ENCODE results near the gene INVS. TPM values are rescaled to one million over a fixed set of nuclear protein-coding genes. Genes with fewer than 3 reads are reported as not detected.

The INVS gene
- total and polyA plus RNA-seq, 2 donors (not counting 1 experiment from before 2014, with no cell fraction given), result 13.9 to 37.0 TPM

DNA sequence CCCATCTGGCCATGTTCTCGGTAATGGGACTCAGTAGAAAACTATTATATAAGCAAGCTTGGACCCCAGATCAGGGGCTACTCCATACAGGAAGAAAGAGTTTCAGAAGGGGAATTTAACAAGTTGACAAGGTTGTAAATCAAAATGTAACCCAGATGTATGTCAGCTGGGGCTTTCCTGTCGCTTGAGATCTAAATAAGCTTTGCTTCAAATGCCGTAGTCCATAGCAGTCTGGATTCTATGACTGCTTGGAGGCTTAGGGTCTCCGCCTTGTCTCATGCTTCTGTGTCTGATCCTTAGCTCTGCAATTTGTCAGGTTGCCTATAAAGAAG, 183.3 kb downstream of the INVS start:
- H3K4me3 ChIP-seq (ENCODE audit: control extremely low read depth in 1 of 5, extremely low read depth in 1 of 5, insufficient read depth in 1 of 5, low read depth in 2 of 5, low read length in 4 of 5), result no peak overlapping the region
- H3K27ac ChIP-seq (ENCODE audit: low read length in 2 of 2), result no peak overlapping the region
- WGBS (ENCODE audit: insufficient coverage), result 94% methylated on average over 3 of the region's 4 CpGs
- H3K36me3 ChIP-seq (replicated peaks in 1 of 2; ENCODE audit: control extremely low read depth in 1 of 2, control insufficient read depth in 1 of 2, extremely low read depth in 1 of 2, insufficient read depth in 2 of 2, low read length in 1 of 2), result peaks cover 5 to 38% of the 10 kb centered on the region in 2 experiments
- no peaks in the 10 kb centered on the region for H4K20me1 ChIP-seq (ENCODE audit: control insufficient read depth, insufficient read depth, low read length, poor library complexity, severe bottlenecking)
- H3K4me1 ChIP-seq (ENCODE audit: control insufficient read depth in 2 of 2, insufficient read depth in 2 of 2, low read length in 2 of 2), result no peaks in the 10 kb centered on the region
- DNase-seq (no peak), ATAC-seq (ENCODE audit: low read depth) (no peak)
- ChIA-PET POLR2A (no interaction called here), CTCF (no interaction called here)
- H3K9me3 Mint-ChIP-seq (ENCODE audit: insufficient read depth), result peaks cover 4% of the 10 kb centered on the region
- H3K27me3 ChIP-seq (replicated peaks in 1 of 4; ENCODE audit: control extremely low read depth in 1 of 4, control insufficient read depth in 3 of 4, insufficient read depth in 4 of 4, low read length in 3 of 4), result no peaks in the 10 kb centered on the region
- H3K4me2 ChIP-seq (replicated peaks; ENCODE audit: low read depth, low read length, poor library complexity, severe bottlenecking), result no peak overlapping the region
- no peaks in the 10 kb centered on the region for H3K4me1 Mint-ChIP-seq
- no peaks in the 10 kb centered on the region for H3K79me2 ChIP-seq (ENCODE audit: control insufficient read depth, insufficient read depth, low read length)
- intact Hi-C loops (cut with micrococcal nuclease), result no loop called here
- H3K27me3 Mint-ChIP-seq, result no peaks in the 10 kb centered on the region
- H3K27ac Mint-ChIP-seq, result no peak overlapping the region
- H3K4me3 Mint-ChIP-seq, result no peak overlapping the region
- TF ChIP-seq, protein P1, sequence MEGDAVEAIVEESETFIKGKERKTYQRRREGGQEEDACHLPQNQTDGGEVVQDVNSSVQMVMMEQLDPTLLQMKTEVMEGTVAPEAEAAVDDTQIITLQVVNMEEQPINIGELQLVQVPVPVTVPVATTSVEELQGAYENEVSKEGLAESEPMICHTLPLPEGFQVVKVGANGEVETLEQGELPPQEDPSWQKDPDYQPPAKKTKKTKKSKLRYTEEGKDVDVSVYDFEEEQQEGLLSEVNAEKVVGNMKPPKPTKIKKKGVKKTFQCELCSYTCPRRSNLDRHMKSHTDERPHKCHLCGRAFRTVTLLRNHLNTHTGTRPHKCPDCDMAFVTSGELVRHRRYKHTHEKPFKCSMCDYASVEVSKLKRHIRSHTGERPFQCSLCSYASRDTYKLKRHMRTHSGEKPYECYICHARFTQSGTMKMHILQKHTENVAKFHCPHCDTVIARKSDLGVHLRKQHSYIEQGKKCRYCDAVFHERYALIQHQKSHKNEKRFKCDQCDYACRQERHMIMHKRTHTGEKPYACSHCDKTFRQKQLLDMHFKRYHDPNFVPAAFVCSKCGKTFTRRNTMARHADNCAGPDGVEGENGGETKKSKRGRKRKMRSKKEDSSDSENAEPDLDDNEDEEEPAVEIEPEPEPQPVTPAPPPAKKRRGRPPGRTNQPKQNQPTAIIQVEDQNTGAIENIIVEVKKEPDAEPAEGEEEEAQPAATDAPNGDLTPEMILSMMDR (IDR thresholded peaks at IDR 0.05), result no peak
- no peak for TF ChIP-seq EZH2 (IDR thresholded peaks at IDR 0.05; ENCODE audit: borderline replicate concordance, insufficient read depth, low read depth, low read length, poor library complexity, severe bottlenecking)
- no peak overlapping the region for H3K9ac ChIP-seq (ENCODE audit: low read length)
- H3K9me3 ChIP-seq (ENCODE audit: control extremely low read depth in 1 of 3, control insufficient read depth in 2 of 3, insufficient read depth in 1 of 3, low read length in 2 of 3), result peaks cover 3 to 6% (median 4%) of the 10 kb centered on the region in 3 donors
- no peak overlapping the region for H2AFZ ChIP-seq (ENCODE audit: insufficient read depth, low read depth, low read length, poor library complexity, severe bottlenecking)

DNA sequence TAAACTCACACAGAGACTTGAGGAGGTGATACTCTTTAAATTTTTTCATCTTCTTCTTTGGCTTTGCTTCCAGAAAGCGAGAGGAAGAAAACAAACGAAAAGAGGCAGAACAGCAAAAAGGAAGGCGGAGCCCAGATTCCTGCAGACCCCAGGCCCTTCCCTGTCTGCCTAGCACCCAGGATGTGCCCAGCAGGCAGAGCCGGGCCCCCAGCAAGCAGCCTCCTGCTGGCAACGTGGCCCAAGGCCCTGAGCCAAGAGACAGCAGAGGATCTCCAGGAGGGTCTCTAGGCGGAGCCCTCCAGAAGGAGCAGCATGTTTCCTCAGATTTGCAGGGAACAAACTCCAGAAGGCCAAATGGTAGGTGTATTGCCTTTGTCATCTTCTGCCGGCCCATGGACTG, 185.2 kb downstream of the INVS start:
- Mint-ChIP-seq H3K27ac (no peak overlapping the region), H3K4me3 (no peak overlapping the region), H3K27me3 (no peaks in the 10 kb centered on the region), H3K4me1 (no peaks in the 10 kb centered on the region), H3K9me3 (ENCODE audit: insufficient read depth) (peaks cover 7% of the 10 kb centered on the region)
- H3K4me2 ChIP-seq (replicated peaks; ENCODE audit: low read depth, low read length, poor library complexity, severe bottlenecking), result no peak overlapping the region
- H3K36me3 ChIP-seq (replicated peaks in 1 of 2; ENCODE audit: control extremely low read depth in 1 of 2, control insufficient read depth in 1 of 2, extremely low read depth in 1 of 2, insufficient read depth in 2 of 2, low read length in 1 of 2), result peaks cover 5 to 42% of the 10 kb centered on the region in 2 experiments
- DNase-seq, result no peak
- ATAC-seq (ENCODE audit: low read depth), result no peak
- no peaks in the 10 kb centered on the region for H3K79me2 ChIP-seq (ENCODE audit: control insufficient read depth, insufficient read depth, low read length)
- no peak overlapping the region for H2AFZ ChIP-seq (ENCODE audit: insufficient read depth, low read depth, low read length, poor library complexity, severe bottlenecking)
- no peak overlapping the region for H3K27ac ChIP-seq (ENCODE audit: low read length in 2 of 2)
- WGBS (ENCODE audit: insufficient coverage), result 95% methylated on average over 6 of the region's 7 CpGs
- H3K27me3 ChIP-seq (replicated peaks in 1 of 4; ENCODE audit: control extremely low read depth in 1 of 4, control insufficient read depth in 3 of 4, insufficient read depth in 4 of 4, low read length in 3 of 4), result no peaks in the 10 kb centered on the region
- H3K4me1 ChIP-seq (ENCODE audit: control insufficient read depth in 2 of 2, insufficient read depth in 2 of 2, low read length in 2 of 2), result no peaks in the 10 kb centered on the region
- H3K9ac ChIP-seq (ENCODE audit: low read length), result no peak overlapping the region
- intact Hi-C loops (cut with micrococcal nuclease), result no loop called here
- TF ChIP-seq EZH2 (IDR thresholded peaks at IDR 0.05; ENCODE audit: borderline replicate concordance, insufficient read depth, low read depth, low read length, poor library complexity, severe bottlenecking), result no peak
- TF ChIP-seq, protein P1 (IDR thresholded peaks at IDR 0.05), result no peak
- H4K20me1 ChIP-seq (ENCODE audit: control insufficient read depth, insufficient read depth, low read length, poor library complexity, severe bottlenecking), result no peaks in the 10 kb centered on the region
- peaks cover 4 to 6% (median 6%) of the 10 kb centered on the region in 3 donors for H3K9me3 ChIP-seq (ENCODE audit: control extremely low read depth in 1 of 3, control insufficient read depth in 2 of 3, insufficient read depth in 1 of 3, low read length in 2 of 3)
- ChIA-PET CTCF (no interaction called here), POLR2A (no interaction called here)
- H3K4me3 ChIP-seq (ENCODE audit: control extremely low read depth in 1 of 5, extremely low read depth in 1 of 5, insufficient read depth in 1 of 5, low read depth in 2 of 5, low read length in 4 of 5), result no peak overlapping the region
